A204.1 (cell line): Measurements from ENCODE around the gene ZNF346.
"Not testable (repeated sequence)": the region's sequence is repeated elsewhere in the genome, so short reads cannot be mapped to it uniquely, and the experiment has no call there.

ENCODE experiments used
- FAIRE-seq: peaks from 2 replicates; lab custom pipeline; 2012; peaks lifted over from hg19 to GRCh38; lab: Jason Lieb, UNC

ZNF346 gene

GRCh38 chr5:177022386-177023302 lies at the start of gene ZNF346:
Gene ZNF346 (plus strand): TSS chr5:177022696. CDS start chr5:177022739, 43 bp downstream.
- no peak for FAIRE-seq

GRCh38 chr5:176979669-176980068 lies 42.8 kb upstream of the ZNF346 start:
- FAIRE-seq = no peak

GRCh38 chr5:176980818-176981217 lies 41.7 kb upstream of the ZNF346 start:
- FAIRE-seq = no peak

GRCh38 chr5:176983112-176983511 lies 39.4 kb upstream of the ZNF346 start:
- FAIRE-seq = not testable (repeated sequence)

- FAIRE-seq = not testable (repeated sequence)
These were observed 38.9 kb upstream of the ZNF346 start for GRCh38 chr5:176983593-176983992.

GRCh38 chr5:176984176-176984575 lies 38.3 kb upstream of the ZNF346 start:
- FAIRE-seq = not testable (repeated sequence)

- no peak for FAIRE-seq
These were observed 37.0 kb upstream of the ZNF346 start for GRCh38 chr5:176985516-176985915.

- no peak for FAIRE-seq
These were observed 36.2 kb upstream of the ZNF346 start for GRCh38 chr5:176986280-176986679.

GRCh38 chr5:176987583-176987982 lies 34.9 kb upstream of the ZNF346 start:
- no peak for FAIRE-seq

- FAIRE-seq = not testable (repeated sequence)
These were observed 29.4 kb upstream of the ZNF346 start for GRCh38 chr5:176993081-176993480.

- no peak for FAIRE-seq
These were observed 27.9 kb upstream of the ZNF346 start for GRCh38 chr5:176994460-176995121.

- FAIRE-seq = no peak
These were observed 27.4 kb upstream of the ZNF346 start for GRCh38 chr5:176995122-176995490.

GRCh38 chr5:176995896-176996767 lies 26.4 kb upstream of the ZNF346 start:
- FAIRE-seq = no peak

GRCh38 chr5:176996780-176997179 lies 25.7 kb upstream of the ZNF346 start:
- FAIRE-seq = no peak

GRCh38 chr5:176998828-176999227 lies 23.7 kb upstream of the ZNF346 start:
- FAIRE-seq = no peak

GRCh38 chr5:176999526-176999925 lies 23.0 kb upstream of the ZNF346 start:
- FAIRE-seq = not testable (repeated sequence)

GRCh38 chr5:177003649-177004048 lies 18.8 kb upstream of the ZNF346 start:
- FAIRE-seq = no peak

- FAIRE-seq = no peak
These were observed 17.5 kb upstream of the ZNF346 start for GRCh38 chr5:177004961-177005360.

GRCh38 chr5:177005619-177006264 lies 16.8 kb upstream of the ZNF346 start:
- no peak for FAIRE-seq

GRCh38 chr5:177006265-177006972 lies 16.1 kb upstream of the ZNF346 start, which contains the start of gene UIMC1:
Gene UIMC1 (minus strand): TSS chr5:177006779. CDS start chr5:176982615, 24,164 bp downstream.
- no peak for FAIRE-seq

GRCh38 chr5:177008716-177009115 lies 13.8 kb upstream of the ZNF346 start:
- FAIRE-seq = no peak
